Measurements from ENCODE around the gene C4orf51. TPM values are rescaled to one million over a fixed set of nuclear protein-coding genes. Genes with fewer than 3 reads are reported as not detected.

C4orf51 gene
- total RNA-seq, 1 donor from 2014 or later: not detected

GRCh38 chr4:145644699-145645098 is 35.2 kb upstream of the C4orf51 start:
- Mint-ChIP-seq H3K9me3 (no peaks in the 10 kb centered on the region), H3K27me3 (ENCODE audit: low read depth) (no peaks in the 10 kb centered on the region), H3K27ac (no peak overlapping the region), H3K4me1 (peaks cover 14% of the 10 kb centered on the region), H3K4me3 (no peak overlapping the region), H3K36me3 (no peaks in the 10 kb centered on the region)
- no peak for TF ChIP-seq CTCF (IDR thresholded peaks at IDR 0.05; ENCODE audit: unreplicated experiment)
- DNase-seq (ENCODE audit: low spot score in 2 of 2, unreplicated experiment in 2 of 2): no peak

GRCh38 chr4:145656156-145656555 is 23.8 kb upstream of the C4orf51 start:
- no peak for TF ChIP-seq CTCF (IDR thresholded peaks at IDR 0.05; ENCODE audit: unreplicated experiment)
- H3K4me3 Mint-ChIP-seq: no peak overlapping the region
- H3K9me3 Mint-ChIP-seq: peaks cover 17% of the 10 kb centered on the region
- no peak for DNase-seq (ENCODE audit: low spot score in 2 of 2, unreplicated experiment in 2 of 2)
- no peaks in the 10 kb centered on the region for H3K4me1 Mint-ChIP-seq
- H3K27me3 Mint-ChIP-seq (ENCODE audit: low read depth): no peaks in the 10 kb centered on the region
- no peak overlapping the region for H3K27ac Mint-ChIP-seq
- peaks cover 42% of the 10 kb centered on the region for H3K36me3 Mint-ChIP-seq

GRCh38 chr4:145660064-145660463 is 19.9 kb upstream of the C4orf51 start:
- DNase-seq (ENCODE audit: low spot score in 2 of 2, unreplicated experiment in 2 of 2): no peak
- peaks cover 38% of the 10 kb centered on the region for H3K36me3 Mint-ChIP-seq
- H3K4me1 Mint-ChIP-seq: no peaks in the 10 kb centered on the region
- peaks cover 23% of the 10 kb centered on the region for H3K9me3 Mint-ChIP-seq
- no peak overlapping the region for H3K4me3 Mint-ChIP-seq
- no peaks in the 10 kb centered on the region for H3K27me3 Mint-ChIP-seq (ENCODE audit: low read depth)
- H3K27ac Mint-ChIP-seq: no peak overlapping the region
- no peak for TF ChIP-seq CTCF (IDR thresholded peaks at IDR 0.05; ENCODE audit: unreplicated experiment)

GRCh38 chr4:145663194-145663593 is 16.8 kb upstream of the C4orf51 start:
- DNase-seq (ENCODE audit: low spot score in 2 of 2, unreplicated experiment in 2 of 2): no peak
- Mint-ChIP-seq H3K27ac (no peak overlapping the region), H3K9me3 (peaks cover 22% of the 10 kb centered on the region), H3K36me3 (peaks cover 19% of the 10 kb centered on the region), H3K27me3 (ENCODE audit: low read depth) (no peaks in the 10 kb centered on the region), H3K4me1 (no peaks in the 10 kb centered on the region), H3K4me3 (no peak overlapping the region)
- TF ChIP-seq CTCF (IDR thresholded peaks at IDR 0.05; ENCODE audit: unreplicated experiment): no peak

- Mint-ChIP-seq H3K27ac (no peak overlapping the region), H3K36me3 (peaks cover 6% of the 10 kb centered on the region), H3K9me3 (peaks cover 11% of the 10 kb centered on the region), H3K27me3 (ENCODE audit: low read depth) (no peaks in the 10 kb centered on the region), H3K4me1 (no peaks in the 10 kb centered on the region), H3K4me3 (no peak overlapping the region)
- no peak for TF ChIP-seq CTCF (IDR thresholded peaks at IDR 0.05; ENCODE audit: unreplicated experiment)
- no peak for DNase-seq (ENCODE audit: low spot score in 2 of 2, unreplicated experiment in 2 of 2)
These were observed 14.2 kb upstream of the C4orf51 start for GRCh38 chr4:145665773-145666172.

- H3K27ac Mint-ChIP-seq: no peak overlapping the region
- H3K9me3 Mint-ChIP-seq: peaks cover 7% of the 10 kb centered on the region
- no peak overlapping the region for H3K4me3 Mint-ChIP-seq
- H3K4me1 Mint-ChIP-seq: no peaks in the 10 kb centered on the region
- no peak for DNase-seq (ENCODE audit: low spot score in 2 of 2, unreplicated experiment in 2 of 2)
- no peaks in the 10 kb centered on the region for H3K36me3 Mint-ChIP-seq
- H3K27me3 Mint-ChIP-seq (ENCODE audit: low read depth): no peaks in the 10 kb centered on the region
- no peak for TF ChIP-seq CTCF (IDR thresholded peaks at IDR 0.05; ENCODE audit: unreplicated experiment)
These were observed 9.5 kb upstream of the C4orf51 start for GRCh38 chr4:145670422-145670821.

Data from mesothelial cell of epicardium (in vitro differentiated cells).